IPS-NIHi7 (cell line): ENCODE measurements around the gene CCR2.
"Not testable (repeated sequence)": the region's sequence is repeated elsewhere in the genome, so short reads cannot be mapped to it uniquely, and the experiment has no call there.

ENCODE experiments used
- DNase-seq: peaks from one replicate; pipeline ENCODE4 v3.0.0; 2012; ENCODE audit warnings: mixed read lengths; ENCODE audit errors: extremely low spot score

CCR2 gene

DNA sequence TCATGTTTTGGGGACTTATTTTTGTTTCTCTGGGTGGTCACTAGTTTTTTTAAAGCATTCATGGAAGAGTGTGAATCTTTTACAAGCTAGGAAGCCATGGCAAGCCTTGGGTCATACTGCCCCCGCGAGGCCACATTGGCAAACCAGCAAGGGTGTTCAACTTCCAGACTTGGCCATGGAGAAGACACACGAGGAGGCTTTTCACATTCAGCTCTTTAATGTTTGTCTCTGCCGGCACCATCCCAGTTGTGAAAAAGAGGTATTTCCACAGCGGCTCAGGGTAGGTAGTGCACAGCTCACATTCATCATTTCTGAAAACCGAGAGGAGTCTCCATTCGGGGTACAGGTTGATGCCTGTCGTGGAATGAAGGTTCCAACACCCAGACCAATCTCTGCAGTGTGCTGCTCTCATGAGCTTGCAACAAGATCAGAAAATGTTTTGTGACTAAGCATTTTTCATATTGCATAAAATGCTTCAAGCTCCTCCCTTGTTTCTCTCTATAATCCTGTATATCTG lies 24.6 kb downstream of the CCR2 start:
- peak; percentile 79 for DNase-seq

DNA sequence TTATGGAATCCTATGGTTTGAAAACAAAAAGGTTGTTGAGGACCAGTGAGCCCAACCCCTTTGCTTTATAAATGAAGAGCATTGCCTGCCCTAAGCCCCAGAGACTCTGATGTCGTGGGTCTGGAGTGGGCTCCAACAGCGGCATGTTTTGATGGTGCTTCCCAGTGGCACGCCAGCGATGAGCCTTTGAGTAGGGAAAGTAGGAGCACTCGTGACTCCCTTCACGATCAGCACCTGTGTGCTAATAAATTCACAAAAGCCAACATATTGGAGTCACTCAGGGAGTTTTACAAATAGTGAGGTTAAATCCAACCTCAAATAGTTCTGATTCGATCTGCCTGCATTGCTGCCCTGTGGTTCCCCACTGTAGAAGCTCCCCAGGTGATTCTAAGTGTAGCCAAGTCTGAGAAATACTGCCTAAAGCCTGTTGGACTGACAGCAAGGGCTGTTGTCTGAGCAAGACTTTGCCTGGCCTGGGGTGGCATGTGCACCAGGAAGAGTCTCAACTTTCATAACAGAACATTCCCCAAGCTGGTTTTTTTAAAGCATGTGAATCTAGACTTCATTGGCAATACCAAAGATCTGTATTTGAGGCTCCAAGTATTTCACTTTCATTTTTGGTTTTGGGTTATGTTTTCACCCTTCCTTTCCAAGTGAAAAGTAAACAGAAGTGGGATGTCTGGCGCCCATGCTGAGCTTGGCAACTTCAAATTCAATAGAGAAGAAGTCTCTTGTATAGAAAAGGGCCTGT lies 26.7 kb downstream of the CCR2 start:
- no peak for DNase-seq

DNA sequence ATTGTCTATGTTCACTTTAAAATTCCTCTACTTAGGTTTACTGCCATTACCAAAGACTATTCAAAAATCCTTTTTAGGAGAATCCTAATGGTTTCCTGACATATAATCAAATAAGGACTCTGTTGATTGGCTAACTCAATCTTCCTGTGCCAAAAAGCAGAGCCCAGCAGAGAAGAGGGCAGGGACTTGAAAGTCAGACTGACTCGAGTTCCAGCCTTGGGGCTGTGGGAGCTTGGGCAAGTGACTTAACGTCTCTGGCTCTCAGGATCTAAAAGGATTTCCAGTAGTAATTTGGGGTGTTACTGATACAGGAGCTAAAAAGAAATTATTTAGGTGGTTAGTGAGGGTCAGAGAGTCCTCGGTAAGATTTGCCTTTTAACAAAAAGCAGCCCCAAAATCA lies 27.7 kb downstream of the CCR2 start:
- no peak for DNase-seq

DNA sequence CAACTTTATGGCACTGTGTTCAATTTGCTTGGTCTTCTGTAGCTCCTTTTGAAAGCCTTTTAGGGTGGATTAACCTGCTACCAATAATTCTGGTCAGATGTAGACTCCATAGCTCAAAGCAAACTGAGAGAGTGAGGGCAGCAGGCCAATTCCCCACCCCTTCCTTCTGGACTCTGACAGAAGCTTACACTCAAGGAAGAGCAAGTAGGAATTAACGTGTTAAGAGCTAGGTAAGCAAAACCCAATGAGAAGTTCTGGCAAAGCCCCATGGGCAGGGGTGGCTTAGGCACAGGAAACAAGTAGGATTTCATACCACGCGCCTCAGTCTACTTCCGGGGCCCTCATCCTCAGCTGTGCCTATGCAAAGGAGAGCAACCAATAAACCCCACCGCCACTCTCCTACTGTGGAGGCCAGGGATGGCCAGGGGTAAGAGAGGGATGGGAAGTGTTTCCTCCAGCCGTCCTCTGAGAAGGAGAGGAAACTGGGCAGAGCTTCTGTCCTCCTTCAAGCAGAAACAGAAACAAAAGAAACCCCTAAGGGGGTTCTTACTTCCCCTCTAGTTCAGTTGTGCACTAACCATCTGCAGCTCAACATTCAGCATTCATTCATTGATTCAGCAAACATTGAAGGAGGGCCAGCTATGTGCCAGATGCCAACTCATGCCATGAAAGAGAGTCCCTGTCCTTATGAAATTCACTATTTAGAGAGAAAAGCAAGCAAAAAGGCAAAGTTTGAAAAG lies 29.5 kb downstream of the CCR2 start:
- DNase-seq: no peak

DNA sequence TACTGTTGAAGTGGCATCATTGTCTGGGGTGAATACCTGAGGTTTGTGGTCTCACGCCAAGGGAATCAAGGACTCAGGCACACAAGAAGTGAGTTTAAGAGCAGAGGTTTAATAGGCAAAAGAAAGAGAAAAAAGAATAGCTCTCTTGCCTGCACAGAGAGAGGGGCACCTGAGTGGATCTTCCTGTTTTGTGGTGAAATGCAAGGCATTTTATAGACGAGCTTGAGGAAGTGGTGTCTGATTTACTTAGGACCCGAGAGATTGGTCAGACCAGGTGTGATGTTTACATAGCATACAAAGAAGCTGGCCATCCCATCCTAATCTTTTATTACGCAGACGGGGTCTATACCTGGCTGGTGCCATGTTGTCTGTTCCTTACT lies 30.0 kb downstream of the CCR2 start:
- DNase-seq: no peak

DNA sequence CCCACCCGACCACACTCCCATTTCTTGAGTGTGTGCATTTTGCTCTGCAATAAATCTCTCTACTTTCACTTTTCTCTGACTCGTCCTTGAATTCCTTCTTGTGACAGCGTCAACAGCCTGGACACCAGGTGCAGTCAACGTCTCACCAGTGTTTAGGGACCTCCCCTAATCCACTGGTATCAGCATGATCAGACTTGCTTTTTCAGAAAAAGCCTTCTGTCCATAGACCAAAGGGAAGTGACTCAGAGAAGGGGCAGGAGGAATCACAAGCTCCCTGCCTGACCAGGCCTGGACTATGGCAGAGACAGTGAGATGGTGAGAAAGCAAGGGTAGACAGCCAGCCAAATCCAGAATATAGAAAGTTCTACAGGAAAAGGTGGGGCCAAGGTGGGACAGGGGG lies 32.3 kb downstream of the CCR2 start:
- DNase-seq: no peak

DNA sequence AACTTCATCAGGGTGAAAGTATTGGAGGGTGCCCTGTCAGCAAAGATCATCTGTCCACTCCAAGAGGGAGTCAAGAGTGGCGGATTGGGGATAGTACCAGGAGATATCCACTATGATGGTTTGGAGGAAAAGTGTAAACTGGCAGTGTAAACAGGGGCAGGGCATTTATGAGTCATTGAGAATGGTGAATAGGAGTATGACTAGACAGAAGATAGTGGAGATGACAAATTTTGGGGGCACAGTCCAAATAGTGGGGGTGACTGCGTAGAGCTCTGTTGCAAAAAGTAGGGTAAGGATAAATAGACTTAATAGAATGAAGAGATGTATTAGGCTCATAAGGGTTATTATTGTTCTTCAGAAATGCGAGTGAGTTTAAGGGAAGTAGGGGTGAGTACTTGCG lies 34.9 kb downstream of the CCR2 start:
- not testable (repeated sequence) for DNase-seq

DNA sequence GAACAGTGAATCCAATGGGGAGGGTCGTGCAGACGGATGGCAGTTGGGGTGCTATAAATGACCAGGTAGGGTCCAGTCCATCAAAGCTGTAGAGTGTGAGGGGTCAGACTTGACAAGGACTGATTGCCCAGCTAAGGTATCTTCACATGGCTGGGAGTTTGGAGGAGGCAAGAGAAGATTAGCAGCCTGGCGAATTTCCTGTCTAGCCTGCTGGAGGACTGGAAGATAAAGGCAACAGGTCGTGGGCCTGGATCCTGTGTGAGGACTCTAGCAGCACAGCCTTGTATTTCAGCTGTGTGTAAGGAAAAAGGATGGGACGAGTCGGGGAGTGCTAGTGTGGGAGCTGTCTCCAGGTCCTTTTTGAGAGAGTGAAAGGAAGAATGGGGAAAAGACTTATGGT lies 35.4 kb downstream of the CCR2 start:
- DNase-seq: no peak

DNA sequence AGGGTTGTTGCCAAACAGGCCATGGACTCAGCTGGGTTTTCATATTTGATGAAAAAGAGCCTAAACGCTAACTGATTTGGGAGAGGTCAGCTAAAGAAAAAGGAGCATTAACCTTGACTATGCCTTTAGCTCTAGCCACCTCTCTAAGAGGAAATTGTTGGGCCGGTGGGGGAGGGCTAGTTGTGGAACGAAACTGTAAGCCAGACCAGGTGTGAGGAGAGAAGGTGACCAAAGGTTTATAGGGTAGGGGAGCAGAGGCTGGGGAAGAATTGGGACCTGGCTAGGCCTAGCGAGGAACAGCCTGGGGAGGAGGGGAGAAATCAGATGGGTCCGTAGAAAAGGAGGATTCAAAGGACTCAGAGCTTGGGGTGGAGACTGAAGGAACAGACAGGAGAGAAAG lies 37.6 kb downstream of the CCR2 start:
- not testable (repeated sequence) for DNase-seq

DNA sequence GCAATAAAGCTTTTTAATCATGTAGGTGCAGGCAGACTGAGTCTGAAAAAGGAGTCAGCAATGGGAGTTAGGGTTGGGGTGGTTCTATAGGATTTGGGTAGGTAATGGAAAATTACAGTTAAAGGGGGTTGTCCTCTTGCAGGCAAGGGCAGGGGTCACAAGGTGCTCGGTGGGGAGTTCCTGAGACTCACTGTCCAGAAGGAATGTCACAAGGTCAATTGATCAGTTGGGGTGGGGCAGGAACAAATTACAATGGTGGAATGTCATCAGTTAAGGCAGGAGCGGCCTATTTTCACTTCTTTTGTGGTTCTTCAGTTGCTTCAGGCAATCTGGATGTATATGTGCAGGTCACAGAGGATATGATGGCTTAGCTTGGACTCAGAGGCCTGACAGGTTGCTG lies 39.1 kb downstream of the CCR2 start:
- DNase-seq: no peak

DNA sequence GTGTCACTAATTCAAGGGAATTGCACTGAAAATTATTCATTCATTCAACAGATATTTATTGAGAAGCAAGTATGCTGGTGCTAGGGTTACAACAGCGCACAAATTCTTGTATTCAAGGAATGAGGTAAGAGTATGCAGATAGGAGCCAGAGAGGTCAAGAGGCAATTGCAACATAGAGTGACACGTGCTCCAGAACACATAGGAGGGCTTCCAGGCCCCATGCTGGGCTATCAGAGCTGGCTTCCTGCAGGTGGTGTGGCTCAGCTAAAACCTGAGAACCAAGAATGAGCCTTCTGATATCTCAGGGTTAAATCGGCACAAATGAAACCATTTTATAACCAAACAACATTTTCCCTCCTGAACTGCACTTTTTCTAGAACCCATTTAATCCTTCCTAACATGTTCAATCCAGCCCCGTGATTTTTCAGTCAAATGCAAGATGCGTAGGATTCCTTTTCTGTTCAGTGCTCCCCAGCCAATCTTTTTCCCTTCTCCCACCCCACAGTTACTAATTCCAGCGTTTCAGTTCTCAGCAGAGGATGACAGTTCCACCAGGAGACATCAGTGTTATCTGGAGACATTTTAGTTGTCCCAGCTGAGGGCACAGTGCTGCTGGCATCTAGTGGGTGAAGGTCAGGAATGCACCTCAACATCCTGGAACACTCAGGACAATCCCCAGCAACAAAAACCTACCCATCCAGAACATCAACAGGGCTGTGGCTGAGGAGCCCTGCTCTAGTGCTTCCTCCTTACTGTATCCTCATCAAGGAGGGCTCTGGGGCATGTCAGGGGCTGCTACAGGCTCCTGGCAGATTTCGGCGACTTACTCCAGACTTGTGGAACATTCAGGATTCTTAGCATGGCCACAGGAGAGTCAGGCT lies 39.9 kb downstream of the CCR2 start:
- peak; percentile 55 for DNase-seq

DNA sequence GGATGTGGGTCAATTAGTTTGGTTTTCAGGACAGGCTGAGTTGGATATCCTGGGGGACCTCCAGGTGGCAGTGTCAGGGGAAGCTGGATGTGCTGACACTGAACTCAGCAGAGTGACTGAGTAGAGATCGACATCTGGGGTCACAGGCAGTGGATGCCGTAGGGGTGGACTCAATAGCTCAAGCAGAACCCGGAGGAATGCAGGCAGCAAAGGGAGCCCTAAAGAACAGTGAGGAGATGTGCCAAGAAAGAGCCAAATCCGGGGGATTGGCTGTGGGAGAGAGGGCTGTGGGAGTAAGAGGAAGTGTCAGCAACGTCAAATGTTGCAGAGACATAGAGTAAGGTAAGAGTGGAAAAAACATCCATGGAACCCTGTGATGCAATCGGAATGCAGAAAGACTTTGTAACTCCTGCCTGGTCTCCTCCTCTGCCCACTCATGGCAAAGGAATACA lies 41.3 kb downstream of the CCR2 start:
- no peak for DNase-seq

DNA sequence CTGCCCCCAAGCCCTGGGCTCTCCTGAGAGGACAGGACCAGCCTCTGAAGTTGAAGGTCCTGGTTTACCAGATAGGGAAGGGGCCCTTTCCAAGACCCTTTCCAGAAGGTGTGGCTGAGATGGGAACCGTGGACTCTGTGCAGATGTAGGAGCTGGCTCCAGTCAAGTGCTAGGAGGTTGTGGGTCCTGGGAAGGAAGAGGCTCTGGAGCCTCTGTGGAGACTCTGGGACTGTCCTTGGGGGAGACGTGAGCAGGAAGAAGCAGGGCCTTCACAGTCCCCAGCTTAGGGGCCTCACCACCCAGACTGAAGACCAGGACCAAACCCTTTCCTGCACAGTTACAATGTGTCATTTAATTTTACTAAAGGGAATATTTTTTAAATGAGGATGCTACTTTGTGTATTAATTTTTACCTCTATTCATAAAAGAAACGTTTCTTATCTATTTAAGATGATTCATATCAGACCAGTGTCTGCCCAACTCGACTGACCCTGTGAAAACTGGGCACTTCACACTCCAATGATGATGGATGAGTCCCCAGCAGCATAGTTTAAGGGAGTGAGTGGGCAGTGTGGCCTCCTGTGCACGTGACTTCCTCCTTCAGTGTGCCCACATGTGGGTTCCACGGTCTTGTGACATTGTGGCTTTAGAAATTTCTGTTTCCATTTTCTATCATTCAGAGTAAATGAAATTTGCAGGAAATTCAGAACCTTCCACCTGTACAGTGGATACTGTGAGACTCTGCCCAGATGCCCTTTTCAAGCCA lies 42.0 kb downstream of the CCR2 start:
- no peak for DNase-seq

DNA sequence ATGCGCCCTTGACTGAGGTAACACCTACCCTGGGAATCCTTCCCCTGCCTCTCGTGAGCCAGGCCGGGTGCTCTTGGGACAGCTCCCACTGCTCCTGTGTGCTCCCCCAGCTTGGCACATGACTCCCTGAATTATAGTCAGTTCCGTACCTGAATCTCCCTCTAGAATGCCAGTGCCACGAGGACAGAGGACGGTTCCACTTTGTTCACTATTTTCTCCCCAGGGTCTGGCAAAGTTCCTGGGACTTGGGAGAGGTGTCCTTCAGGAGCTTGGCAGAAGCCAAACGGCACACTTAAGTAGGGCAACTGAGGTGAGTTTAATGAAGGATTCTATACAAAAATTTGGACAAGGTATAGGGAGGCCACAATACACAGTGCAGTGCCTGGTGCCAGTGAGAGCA lies 43.2 kb downstream of the CCR2 start:
- DNase-seq: no peak

DNA sequence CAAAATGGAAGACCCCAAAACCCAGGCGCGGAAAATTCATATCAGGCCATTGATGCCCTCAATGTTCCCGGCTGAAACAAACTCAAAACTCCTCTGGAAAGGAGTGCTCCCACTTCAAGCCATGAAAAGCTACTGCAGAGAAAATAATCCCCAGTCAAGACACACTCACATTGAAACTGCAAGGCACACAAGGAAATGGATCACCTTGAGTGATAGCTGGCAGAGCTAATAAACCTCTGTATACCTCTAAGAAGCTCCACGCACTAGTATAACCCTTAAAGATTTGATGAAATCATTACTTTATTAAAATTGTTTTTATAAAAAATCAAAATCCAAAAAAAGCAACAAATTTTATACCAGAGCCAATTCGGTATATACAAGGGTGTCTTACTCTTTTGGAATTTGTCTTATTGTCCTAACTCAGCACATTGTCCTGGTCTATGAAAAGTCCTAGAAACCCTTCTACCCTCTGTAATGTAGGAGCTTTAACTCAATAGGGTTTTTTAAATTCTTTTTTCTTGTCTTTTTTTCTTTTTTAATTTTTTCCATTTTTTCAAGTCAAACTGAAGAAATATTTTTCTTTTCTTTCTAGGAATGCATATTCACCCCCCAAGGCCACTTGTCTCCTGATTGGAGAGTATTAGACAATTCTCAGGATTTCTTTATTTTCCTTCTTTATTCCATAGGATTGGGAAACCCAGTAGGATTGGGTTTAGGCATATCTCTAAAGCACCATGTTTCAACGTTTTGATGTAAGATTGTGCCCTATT lies 44.5 kb downstream of the CCR2 start:
- DNase-seq: no peak

DNA sequence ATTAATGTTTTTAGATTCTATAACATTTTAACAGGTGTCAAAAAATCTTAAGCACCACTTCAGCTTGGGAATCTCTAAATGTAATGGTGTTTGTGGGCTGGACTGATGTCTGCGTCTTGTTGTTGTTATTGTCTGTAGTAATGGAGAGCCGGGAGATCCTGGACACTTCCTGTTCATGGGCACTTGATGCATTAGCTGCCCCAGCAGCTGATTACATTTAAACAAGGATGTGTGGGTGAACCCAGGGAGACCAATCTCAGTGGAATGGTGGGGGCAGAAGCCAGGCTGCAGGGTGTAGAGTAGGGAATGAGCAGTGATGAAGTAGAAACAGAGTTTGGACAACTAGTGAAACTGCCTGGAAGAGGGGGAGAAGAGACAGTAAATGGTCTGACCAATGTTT lies 45.2 kb downstream of the CCR2 start:
- no peak for DNase-seq

DNA sequence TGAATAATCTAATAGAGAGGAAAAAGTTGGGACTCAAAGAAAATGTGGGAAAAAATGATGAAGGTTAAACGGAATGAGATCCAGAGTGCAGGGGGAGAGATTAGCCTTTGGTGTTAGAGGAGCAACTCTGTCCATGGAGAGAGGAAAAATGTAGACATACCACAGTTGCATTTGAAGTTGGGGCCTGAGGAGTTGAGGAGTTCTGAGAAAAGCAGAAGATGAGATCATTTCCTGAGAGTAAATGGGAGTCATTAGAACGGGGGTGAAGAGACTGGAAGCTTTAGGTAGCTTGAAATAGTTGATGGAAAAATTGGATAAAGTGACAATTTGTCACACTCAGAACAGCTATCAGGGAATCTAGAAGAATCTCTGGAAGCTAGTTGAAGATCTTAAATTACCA lies 45.6 kb downstream of the CCR2 start:
- DNase-seq: no peak

DNA sequence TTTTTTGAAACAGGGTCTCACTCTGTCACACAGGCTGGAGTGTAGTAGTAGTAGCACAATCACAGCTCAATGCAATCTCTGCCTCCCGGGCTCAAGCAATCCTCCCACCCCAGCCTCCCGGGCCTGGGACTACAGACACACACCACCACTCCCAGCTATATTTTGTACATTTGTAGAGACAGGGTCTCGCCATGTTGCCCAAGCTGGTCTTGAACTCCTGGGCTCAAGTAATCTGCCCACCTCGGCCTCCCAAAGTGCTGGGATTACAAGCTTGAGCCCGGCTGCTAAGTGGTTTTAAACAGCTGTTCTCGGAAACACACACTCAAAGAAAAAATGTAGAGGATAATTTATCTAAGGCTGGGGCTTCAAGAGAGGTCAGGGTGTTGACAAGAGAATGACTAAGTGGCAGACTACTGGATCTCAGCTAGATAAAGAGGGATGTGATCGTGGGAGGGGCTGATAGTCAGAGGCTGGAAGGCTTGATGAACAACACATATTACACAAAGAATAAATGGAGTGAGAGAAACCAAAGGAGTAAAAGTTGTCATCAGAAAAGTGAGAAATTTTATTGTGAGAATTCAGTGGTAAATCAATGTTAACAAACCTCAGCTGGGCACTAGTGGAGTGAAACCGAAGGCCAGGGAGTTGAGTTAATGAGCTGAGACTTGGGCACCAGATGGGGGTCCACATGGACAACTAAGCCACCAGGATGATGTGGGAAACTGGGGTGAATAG lies 46.3 kb downstream of the CCR2 start:
- no peak for DNase-seq

DNA sequence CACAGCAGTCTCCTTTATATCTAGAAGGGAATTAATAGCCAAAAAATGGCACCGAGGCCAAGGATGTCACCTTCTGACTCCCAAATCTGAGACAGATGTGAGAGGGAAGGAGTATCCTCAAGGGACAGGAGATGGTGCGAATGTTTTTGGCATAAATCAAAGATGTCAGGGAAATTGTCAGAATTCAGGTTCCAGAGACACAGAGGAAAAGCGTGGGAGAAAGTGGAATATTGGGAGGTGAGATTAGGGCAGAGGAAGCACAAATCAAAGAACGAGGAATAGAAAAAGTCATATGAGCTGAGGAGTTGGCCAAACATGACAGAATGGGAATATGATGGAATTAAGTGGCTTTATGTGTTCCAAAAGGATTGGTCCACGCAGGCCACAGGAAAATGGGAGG lies 46.9 kb downstream of the CCR2 start:
- DNase-seq: no peak

DNA sequence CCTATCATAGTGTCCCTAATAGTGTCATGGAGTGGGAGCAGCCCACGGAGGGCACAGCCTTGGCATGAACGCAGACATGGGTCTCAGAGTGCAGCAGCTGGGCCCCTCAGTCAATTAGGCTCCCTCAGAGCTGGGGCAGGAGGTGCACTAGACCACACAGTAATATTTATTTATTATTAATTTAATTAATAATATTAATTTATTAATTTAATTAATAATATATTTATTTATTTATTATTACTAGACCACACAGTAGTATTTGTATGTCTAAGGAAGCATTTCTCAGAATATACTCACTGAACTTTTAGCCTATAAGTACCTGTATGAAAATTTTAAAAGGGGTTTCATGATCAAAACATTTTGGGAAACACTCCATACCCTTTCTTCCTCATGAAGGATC lies 47.7 kb downstream of the CCR2 start:
- DNase-seq: no peak
